GM12891 (cell line): Measurements from ENCODE around the gene CACNB4.

Experiments used
- PAX5 ChIP-seq: IDR thresholded peaks from 2 replicates; pipeline ENCODE4 v1.6.1; 2011; ENCODE audit warnings: low read length, moderate library complexity, mild to moderate bottlenecking; ENCODE audit not compliant: insufficient read depth, severe bottlenecking
- POLR2A ChIP-seq: IDR thresholded peaks from 2 replicates; pipeline ENCODE4 v1.6.1; 2011; ENCODE audit warnings: low read depth, low read length, control low read depth
- POLR2AphosphoS5 ChIP-seq: IDR thresholded peaks from 2 replicates; pipeline ENCODE4 v1.6.1; 2011; ENCODE audit warnings: low read depth, low read length, control low read depth
- POU2F2 ChIP-seq: IDR thresholded peaks from 2 replicates; pipeline ENCODE4 v1.6.1; 2011; ENCODE audit warnings: low read depth, mild to moderate bottlenecking, control low read depth, low read length, moderate library complexity
- TAF1 ChIP-seq: IDR thresholded peaks from 2 replicates; pipeline ENCODE4 v1.6.1; 2011; ENCODE audit warnings: low read depth, low read length, control low read depth

- TF ChIP-seq POLR2A (no peak), POLR2AphosphoS5 (no peak), TAF1 (no peak), POU2F2 (no peak), PAX5 (no peak)
These were observed 167.1 kb downstream of the CACNB4 start for GRCh38 chr2:151931756-151932155.
